ENCODE measurements around the gene KRTAP9-7.
"Not testable (repeated sequence)": the region's sequence is repeated elsewhere in the genome, so short reads cannot be mapped to it uniquely, and the experiment has no call there.

KRTAP9-7 gene

DNA sequence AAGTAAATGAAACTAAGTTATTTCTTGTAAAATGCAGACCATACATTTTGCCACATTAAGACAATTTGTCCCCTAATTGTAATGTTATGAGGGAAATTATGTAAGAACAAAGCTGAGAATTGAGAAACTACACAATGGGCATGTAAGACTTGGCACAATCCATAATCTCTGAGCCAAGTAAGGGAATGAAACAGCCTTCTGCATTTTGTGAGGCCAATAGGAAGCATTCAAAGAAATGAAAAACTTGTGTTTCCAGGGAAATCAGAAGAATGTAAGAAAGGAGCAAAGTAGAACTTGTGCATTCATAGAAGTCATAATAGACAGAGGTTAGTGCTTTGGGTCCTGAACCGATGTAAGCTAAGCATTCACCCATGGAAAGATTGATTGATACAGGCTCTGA lies 24.2 kb upstream of the KRTAP9-7 start:
- no peak overlapping the region for H3K4me3 ChIP-seq (ENCODE audit: low read depth, low read length)
- no peak for DNase-seq (ENCODE audit: low read depth, low spot score)
- TF ChIP-seq, protein P1, sequence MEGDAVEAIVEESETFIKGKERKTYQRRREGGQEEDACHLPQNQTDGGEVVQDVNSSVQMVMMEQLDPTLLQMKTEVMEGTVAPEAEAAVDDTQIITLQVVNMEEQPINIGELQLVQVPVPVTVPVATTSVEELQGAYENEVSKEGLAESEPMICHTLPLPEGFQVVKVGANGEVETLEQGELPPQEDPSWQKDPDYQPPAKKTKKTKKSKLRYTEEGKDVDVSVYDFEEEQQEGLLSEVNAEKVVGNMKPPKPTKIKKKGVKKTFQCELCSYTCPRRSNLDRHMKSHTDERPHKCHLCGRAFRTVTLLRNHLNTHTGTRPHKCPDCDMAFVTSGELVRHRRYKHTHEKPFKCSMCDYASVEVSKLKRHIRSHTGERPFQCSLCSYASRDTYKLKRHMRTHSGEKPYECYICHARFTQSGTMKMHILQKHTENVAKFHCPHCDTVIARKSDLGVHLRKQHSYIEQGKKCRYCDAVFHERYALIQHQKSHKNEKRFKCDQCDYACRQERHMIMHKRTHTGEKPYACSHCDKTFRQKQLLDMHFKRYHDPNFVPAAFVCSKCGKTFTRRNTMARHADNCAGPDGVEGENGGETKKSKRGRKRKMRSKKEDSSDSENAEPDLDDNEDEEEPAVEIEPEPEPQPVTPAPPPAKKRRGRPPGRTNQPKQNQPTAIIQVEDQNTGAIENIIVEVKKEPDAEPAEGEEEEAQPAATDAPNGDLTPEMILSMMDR (IDR thresholded peaks at IDR 0.05; ENCODE audit: low read depth, low read length): no peak
- in situ Hi-C loops (cut with HindIII; ENCODE audit: low sequenced_read_pairs): no loop called here

- H3K4me3 ChIP-seq (ENCODE audit: low read depth, low read length): no peak overlapping the region
- in situ Hi-C loops (cut with HindIII; ENCODE audit: low sequenced_read_pairs): no loop called here
- DNase-seq (ENCODE audit: low read depth, low spot score): no peak
- TF ChIP-seq, protein P1 (IDR thresholded peaks at IDR 0.05; ENCODE audit: low read depth, low read length): no peak
Observed at GRCh38 chr17:41254861-41255260, 20.6 kb upstream of the KRTAP9-7 start.

- DNase-seq (ENCODE audit: low read depth, low spot score); in situ Hi-C loops (cut with HindIII; ENCODE audit: low sequenced_read_pairs); H3K4me3 ChIP-seq (ENCODE audit: low read depth, low read length): not testable (repeated sequence)
Observed at GRCh38 chr17:41255381-41256290, 19.9 kb upstream of the KRTAP9-7 start, which contains the start of gene KRTAP9-9. Gene KRTAP9-9 (plus strand): TSS chr17:41255384.

- in situ Hi-C loops (cut with HindIII; ENCODE audit: low sequenced_read_pairs): no loop called here
- H3K4me3 ChIP-seq (ENCODE audit: low read depth, low read length): no peak overlapping the region
- TF ChIP-seq, protein P1 (IDR thresholded peaks at IDR 0.05; ENCODE audit: low read depth, low read length): no peak
- DNase-seq (ENCODE audit: low read depth, low spot score): no peak
Observed at GRCh38 chr17:41256291-41256685, 19.2 kb upstream of the KRTAP9-7 start.

GRCh38 chr17:41258406-41258805 lies 17.1 kb upstream of the KRTAP9-7 start:
- H3K4me3 ChIP-seq (ENCODE audit: low read depth, low read length): no peak overlapping the region
- TF ChIP-seq, protein P1 (IDR thresholded peaks at IDR 0.05; ENCODE audit: low read depth, low read length): no peak
- no peak for DNase-seq (ENCODE audit: low read depth, low spot score)
- in situ Hi-C loops (cut with HindIII; ENCODE audit: low sequenced_read_pairs): no loop called here

DNA sequence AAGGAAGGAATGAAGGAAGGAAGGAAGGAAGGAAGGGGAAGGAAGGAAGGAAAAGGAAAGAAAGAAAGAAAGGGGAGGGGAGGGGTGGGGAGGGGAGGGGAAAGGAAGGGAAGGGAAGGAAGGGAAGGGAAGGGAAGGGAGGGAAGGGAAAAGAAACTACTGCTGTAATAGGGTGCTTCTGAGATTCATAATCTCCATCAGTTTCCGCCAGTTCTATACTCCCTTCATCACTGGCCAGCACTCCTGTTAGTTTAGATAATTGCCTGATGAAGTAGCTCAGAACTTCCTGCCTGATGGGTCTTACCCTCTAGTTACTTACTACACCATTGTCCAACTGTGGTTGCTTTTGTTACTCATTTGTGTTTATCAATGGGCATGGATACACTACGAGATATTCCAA lies 12.3 kb upstream of the KRTAP9-7 start:
- TF ChIP-seq, protein P1 (IDR thresholded peaks at IDR 0.05; ENCODE audit: low read depth, low read length): no peak
- in situ Hi-C loops (cut with HindIII; ENCODE audit: low sequenced_read_pairs): no loop called here
- no peak overlapping the region for H3K4me3 ChIP-seq (ENCODE audit: low read depth, low read length)
- DNase-seq (ENCODE audit: low read depth, low spot score): no peak

GRCh38 chr17:41264599-41264998 lies 10.9 kb upstream of the KRTAP9-7 start:
- DNase-seq (ENCODE audit: low read depth, low spot score): no peak
- no peak overlapping the region for H3K4me3 ChIP-seq (ENCODE audit: low read depth, low read length)
- in situ Hi-C loops (cut with HindIII; ENCODE audit: low sequenced_read_pairs): no loop called here
- TF ChIP-seq, protein P1 (IDR thresholded peaks at IDR 0.05; ENCODE audit: low read depth, low read length): no peak

All from astrocyte of the spinal cord (primary cell).